ENCODE data around the gene SEMA6B.

The SEMA6B gene

GRCh38 chr19:4516199-4516938 is 43.1 kb downstream of the SEMA6B start:
- Histone ChIP-seq H3K9me3 (no peaks in the 10 kb centered on the region), H3K27me3 (ENCODE audit: low read depth) (no peaks in the 10 kb centered on the region), H3K4me1 (no peaks in the 10 kb centered on the region), H3K4me3 (no peak overlapping the region), H3K36me3 (replicated peaks) (no peaks in the 10 kb centered on the region)
- no peak for DNase-seq (ENCODE audit: low spot score in 2 of 2)
- in situ Hi-C loops (cut with MboI; ENCODE audit: low sequenced_read_pairs), result no loop called here

DNA sequence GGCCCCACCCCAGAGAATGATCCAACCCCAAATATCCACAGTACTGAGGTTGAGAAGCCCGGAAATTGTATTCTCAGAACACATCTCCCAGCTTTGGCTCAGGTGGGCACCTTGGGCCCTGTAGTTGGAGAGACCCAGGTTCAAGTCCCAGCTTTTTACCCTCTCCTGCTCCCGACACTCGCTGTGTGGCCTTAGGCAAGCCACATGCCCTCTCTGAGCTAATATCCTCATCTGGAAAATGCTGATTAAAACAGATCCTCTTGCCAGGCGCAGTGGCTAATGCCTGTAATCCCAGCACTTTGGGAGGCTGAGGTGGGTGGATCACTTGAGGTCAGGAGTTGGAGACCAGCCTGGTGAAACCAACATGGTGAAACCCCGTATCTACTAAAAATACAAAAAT is 43.8 kb downstream of the SEMA6B start:
- DNase-seq (ENCODE audit: low spot score in 2 of 2), result no peak
- H3K4me1 ChIP-seq, result no peaks in the 10 kb centered on the region
- H3K4me3 ChIP-seq, result no peak overlapping the region
- H3K9me3 ChIP-seq, result no peaks in the 10 kb centered on the region
- no peaks in the 10 kb centered on the region for H3K36me3 ChIP-seq (replicated peaks)
- in situ Hi-C loops (cut with MboI; ENCODE audit: low sequenced_read_pairs), result no loop called here
- no peaks in the 10 kb centered on the region for H3K27me3 ChIP-seq (ENCODE audit: low read depth)

- no peaks in the 10 kb centered on the region for H3K4me1 ChIP-seq
- in situ Hi-C loops (cut with MboI; ENCODE audit: low sequenced_read_pairs), result no loop called here
- no peaks in the 10 kb centered on the region for H3K9me3 ChIP-seq
- no peaks in the 10 kb centered on the region for H3K36me3 ChIP-seq (replicated peaks)
- no peak overlapping the region for H3K4me3 ChIP-seq
- H3K27me3 ChIP-seq (ENCODE audit: low read depth), result no peaks in the 10 kb centered on the region
- no peak for DNase-seq (ENCODE audit: low spot score in 2 of 2)
These were observed 46.2 kb downstream of the SEMA6B start for GRCh38 chr19:4513248-4513647.

DNA sequence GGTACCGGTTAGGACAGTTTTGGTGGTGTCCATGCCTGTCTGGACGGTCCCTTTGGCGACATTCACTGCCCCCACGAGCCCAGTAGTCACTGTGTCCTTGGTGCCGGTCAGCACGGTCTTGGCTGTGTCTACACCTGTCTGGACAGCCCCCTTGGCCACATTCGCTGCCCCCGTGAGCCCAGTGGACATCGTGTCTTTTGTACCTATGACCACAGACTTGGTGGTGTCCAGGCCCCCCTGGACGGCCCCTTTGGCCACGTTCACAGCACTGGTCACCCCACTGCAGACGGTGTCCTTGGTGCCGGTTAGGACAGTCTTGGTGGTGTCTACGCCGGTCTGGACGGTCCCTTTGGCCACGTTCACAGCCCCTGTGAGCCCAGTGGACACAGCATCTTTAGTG is 47.4 kb downstream of the SEMA6B start:
- no peaks in the 10 kb centered on the region for H3K27me3 ChIP-seq (ENCODE audit: low read depth)
- H3K4me3 ChIP-seq, result no peak overlapping the region
- no peaks in the 10 kb centered on the region for H3K9me3 ChIP-seq
- H3K4me1 ChIP-seq, result no peaks in the 10 kb centered on the region
- no peak for DNase-seq (ENCODE audit: low spot score in 2 of 2)
- in situ Hi-C loops (cut with MboI; ENCODE audit: low sequenced_read_pairs), result no loop called here
- no peaks in the 10 kb centered on the region for H3K36me3 ChIP-seq (replicated peaks)

DNA sequence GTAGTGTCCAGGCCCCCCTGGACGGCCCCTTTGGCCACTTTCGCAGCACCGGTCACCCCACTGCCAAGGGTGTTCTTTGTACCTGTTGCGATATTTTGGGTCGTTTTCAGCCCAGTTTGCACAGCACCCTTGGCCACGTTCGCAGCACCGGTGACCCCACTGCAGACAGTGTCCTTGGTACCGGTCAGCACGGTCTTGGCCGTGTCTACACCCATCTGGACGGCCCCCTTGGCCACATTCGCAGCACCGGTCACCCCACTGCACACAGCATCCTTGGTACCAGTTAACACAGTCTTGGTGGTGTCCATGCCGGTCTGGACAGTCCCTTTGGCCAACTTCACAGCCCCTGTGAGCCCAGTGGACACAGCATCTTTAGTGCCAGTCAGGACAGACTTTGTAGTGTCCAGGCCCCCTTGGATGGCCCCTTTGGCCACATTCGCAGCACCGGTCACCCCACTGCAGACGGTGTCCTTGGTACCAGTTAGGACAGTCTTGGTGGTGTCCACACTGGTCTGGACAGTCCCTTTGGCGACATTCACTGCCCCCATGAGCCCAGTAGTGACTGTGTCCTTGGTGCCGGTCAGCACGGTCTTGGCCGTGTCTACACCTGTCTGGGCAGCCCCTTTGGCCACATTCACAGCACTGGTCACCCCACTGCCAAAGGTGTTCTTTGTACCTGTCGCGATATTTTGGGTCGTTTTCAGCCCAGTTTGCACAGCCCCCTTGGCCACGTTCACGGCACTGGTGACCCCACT is 48.0 kb downstream of the SEMA6B start:
- H3K27me3 ChIP-seq (ENCODE audit: low read depth), result no peaks in the 10 kb centered on the region
- no peak overlapping the region for H3K4me3 ChIP-seq
- no peaks in the 10 kb centered on the region for H3K36me3 ChIP-seq (replicated peaks)
- H3K9me3 ChIP-seq, result no peaks in the 10 kb centered on the region
- in situ Hi-C loops (cut with MboI; ENCODE audit: low sequenced_read_pairs), result no loop called here
- H3K4me1 ChIP-seq, result no peaks in the 10 kb centered on the region
- DNase-seq (ENCODE audit: low spot score in 2 of 2), result no peak

DNA sequence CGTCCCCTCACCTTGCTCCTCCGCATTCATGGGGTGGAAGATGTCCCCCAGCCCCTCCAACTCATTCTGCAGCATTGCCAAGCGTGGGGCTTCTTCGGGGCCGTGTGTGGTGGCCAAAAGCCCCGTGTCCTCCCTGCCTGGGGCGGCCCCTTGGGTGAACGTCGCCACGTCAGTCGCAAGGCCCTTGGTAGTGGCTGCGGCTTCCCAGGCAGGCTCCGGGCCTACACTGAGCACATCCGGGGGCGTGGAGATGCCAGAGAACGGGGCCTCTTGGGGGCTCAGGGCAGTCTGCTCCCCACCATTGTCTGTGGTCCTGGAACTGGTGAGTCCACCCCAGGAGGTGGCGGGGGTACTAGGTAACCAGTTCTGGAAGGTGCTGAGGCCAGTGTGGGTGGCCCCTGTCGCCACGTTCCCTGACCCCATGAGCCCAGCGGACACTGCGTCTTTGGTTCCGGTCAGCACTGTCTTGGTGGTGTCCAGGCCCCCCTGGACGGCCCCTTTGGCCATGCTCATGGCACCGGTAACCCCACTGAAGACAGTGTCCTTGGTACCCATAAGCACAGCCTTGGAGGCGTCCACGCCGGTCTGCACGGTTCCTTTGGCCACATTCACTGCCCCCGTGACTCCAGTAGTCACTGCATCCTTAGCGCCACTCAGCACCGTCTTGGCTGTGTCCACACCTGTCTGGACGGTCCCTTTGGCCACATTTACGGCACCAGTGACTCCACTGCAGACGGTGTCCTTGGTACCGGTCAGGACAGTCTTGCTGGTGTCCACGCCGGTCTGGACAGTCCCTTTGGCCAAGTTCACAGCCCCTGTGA is 48.8 kb downstream of the SEMA6B start:
- H3K9me3 ChIP-seq, result no peaks in the 10 kb centered on the region
- no peak for DNase-seq (ENCODE audit: low spot score in 2 of 2)
- no peaks in the 10 kb centered on the region for H3K36me3 ChIP-seq (replicated peaks)
- no peak overlapping the region for H3K4me3 ChIP-seq
- no peaks in the 10 kb centered on the region for H3K27me3 ChIP-seq (ENCODE audit: low read depth)
- in situ Hi-C loops (cut with MboI; ENCODE audit: low sequenced_read_pairs), result no loop called here
- H3K4me1 ChIP-seq, result no peaks in the 10 kb centered on the region

GRCh38 chr19:4508698-4509097 is 50.8 kb downstream of the SEMA6B start:
- Histone ChIP-seq H3K4me3 (no peak overlapping the region), H3K27me3 (ENCODE audit: low read depth) (no peaks in the 10 kb centered on the region), H3K36me3 (replicated peaks) (peaks cover 4% of the 10 kb centered on the region), H3K9me3 (no peaks in the 10 kb centered on the region), H3K4me1 (no peaks in the 10 kb centered on the region)
- in situ Hi-C loops (cut with MboI; ENCODE audit: low sequenced_read_pairs), result no loop called here
- DNase-seq (ENCODE audit: low spot score in 2 of 2), result no peak

DNA sequence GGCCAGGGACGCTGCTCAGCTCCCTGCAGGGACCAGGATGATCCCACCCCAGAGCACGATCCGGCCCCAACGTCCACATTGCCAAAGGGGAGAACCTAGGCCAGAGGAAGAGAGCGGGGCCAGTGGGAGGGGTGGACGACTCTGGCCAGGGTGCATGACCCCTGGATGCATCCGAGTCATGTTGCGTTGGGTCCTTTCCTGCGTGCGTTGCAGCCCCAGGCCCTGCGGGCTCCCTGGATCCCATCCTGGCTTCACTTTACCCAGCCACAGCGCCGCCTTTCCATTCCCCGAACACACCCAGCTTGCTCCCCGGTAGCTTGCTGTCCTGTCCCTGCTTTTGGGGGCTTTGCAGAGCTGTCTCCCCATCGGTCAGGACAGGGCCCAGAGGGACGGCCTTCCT is 51.7 kb downstream of the SEMA6B start:
- Histone ChIP-seq H3K4me3 (no peak overlapping the region), H3K4me1 (no peaks in the 10 kb centered on the region), H3K9me3 (no peaks in the 10 kb centered on the region), H3K36me3 (replicated peaks) (peaks cover 4% of the 10 kb centered on the region), H3K27me3 (ENCODE audit: low read depth) (no peaks in the 10 kb centered on the region)
- no peak for DNase-seq (ENCODE audit: low spot score in 2 of 2)
- in situ Hi-C loops (cut with MboI; ENCODE audit: low sequenced_read_pairs), result no loop called here

DNA sequence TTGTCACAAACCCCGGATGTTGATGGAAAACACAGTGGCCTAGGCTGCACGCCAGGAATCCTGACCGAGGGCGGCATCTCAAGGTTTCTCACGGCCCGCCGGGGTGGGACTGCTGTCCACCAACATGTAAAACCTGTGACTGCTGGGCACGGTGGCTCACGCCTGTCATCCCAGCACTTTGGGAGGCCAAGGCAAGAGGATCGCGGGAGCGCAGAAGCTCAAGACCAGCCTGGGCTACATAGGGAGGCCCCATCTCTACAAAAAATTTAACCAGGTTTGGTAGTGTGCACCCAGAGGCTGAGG is 52.4 kb downstream of the SEMA6B start:
- Histone ChIP-seq H3K9me3 (no peaks in the 10 kb centered on the region), H3K36me3 (replicated peaks) (peaks cover 4% of the 10 kb centered on the region), H3K27me3 (ENCODE audit: low read depth) (no peaks in the 10 kb centered on the region), H3K4me3 (no peak overlapping the region), H3K4me1 (no peaks in the 10 kb centered on the region)
- in situ Hi-C loops (cut with MboI; ENCODE audit: low sequenced_read_pairs), result no loop called here
- no peak for DNase-seq (ENCODE audit: low spot score in 2 of 2)

- peaks cover 5% of the 10 kb centered on the region for H3K36me3 ChIP-seq (replicated peaks)
- DNase-seq (ENCODE audit: low spot score in 2 of 2), result no peak
- H3K4me3 ChIP-seq, result no peak overlapping the region
- no peaks in the 10 kb centered on the region for H3K27me3 ChIP-seq (ENCODE audit: low read depth)
- no peaks in the 10 kb centered on the region for H3K4me1 ChIP-seq
- no peaks in the 10 kb centered on the region for H3K9me3 ChIP-seq
- in situ Hi-C loops (cut with MboI; ENCODE audit: low sequenced_read_pairs), result no loop called here
These were observed 52.9 kb downstream of the SEMA6B start for GRCh38 chr19:4506449-4507149.

DNA sequence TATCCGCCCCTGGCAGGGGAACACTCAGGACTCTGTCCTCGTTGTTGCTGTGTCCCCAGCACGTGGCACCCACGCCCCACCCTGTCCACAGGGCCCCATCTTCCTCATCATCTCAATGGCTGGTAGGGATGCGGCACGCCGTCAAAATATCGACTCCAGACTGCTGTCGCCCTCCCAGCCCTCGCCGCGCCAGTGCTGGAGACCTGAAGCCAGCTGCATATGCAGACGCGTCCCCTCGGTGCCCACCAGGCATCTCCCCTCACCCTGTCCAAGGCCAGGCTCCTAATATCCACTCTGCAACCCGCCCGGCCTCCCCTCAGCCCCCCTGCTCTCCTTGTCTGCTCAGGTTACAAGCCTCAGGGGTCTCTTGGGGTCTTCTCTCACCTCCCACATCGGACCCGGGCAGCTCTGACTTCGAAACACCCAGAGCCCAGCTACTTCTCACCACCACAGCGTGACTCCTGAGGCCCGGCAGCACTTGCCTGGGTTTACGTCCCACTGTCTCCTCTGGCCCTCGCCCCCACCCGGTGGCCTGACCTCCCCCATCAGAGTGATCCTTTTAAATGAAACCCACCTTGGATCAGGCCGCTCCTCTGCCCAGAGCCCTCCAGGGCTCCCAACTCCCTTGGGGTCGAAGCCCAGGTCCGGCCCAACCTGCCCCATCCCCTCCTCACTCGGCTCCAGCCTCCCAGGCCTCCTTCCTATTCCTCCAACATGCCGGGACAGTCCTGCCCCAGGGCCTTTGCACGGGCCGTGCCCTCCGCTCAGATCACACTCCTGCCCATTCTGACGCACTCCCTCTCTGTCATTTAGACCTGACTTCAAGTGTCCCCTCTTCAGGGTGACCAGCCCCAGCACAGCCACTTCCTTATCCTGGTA is 53.7 kb downstream of the SEMA6B start:
- Histone ChIP-seq H3K4me3 (no peak overlapping the region), H3K36me3 (replicated peaks) (peaks cover 13% of the 10 kb centered on the region), H3K4me1 (no peaks in the 10 kb centered on the region), H3K9me3 (no peaks in the 10 kb centered on the region), H3K27me3 (ENCODE audit: low read depth) (no peaks in the 10 kb centered on the region)
- DNase-seq (ENCODE audit: low spot score in 2 of 2), result no peak
- in situ Hi-C loops (cut with MboI; ENCODE audit: low sequenced_read_pairs), result no loop called here

DNA sequence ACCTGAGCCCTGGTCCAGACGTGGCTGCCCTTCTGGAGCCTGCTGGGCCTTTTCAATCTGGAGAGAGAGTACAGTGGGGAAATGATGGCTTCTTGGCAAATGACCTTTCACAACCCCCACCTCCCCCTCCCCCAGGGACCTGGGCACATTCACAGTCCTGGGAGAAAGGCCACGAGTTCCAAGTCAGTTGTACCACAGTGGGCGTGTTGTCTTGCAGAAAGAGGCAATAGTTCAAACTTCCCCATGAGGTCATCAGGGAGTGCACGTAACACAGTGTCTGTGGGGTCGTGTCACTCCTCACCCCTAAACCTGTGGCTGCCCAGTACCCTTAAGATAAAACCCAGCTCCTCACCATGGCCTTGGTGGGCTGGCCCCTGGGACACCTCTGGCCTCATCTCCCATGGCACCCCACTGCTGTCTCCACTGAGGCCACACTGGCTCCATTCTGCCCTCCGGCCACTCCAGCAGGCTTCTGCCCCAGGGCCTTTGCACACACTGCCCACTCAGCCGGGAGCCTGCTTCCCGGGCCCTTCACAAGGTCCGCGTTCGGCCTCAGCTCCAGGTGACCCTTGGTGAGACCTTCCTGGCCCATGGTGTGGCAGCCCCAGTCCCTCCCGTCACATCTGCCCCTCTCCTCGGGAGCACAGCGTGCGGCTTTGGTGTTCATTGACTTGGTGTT is 54.5 kb downstream of the SEMA6B start:
- in situ Hi-C loops (cut with MboI; ENCODE audit: low sequenced_read_pairs), result no loop called here
- H3K4me3 ChIP-seq, result no peak overlapping the region
- H3K36me3 ChIP-seq (replicated peaks), result peaks cover 17% of the 10 kb centered on the region

More for the DNA sequence above, 54.5 kb downstream of the SEMA6B start:
- H3K27me3 ChIP-seq (ENCODE audit: low read depth), result no peaks in the 10 kb centered on the region
- no peaks in the 10 kb centered on the region for H3K4me1 ChIP-seq
- H3K9me3 ChIP-seq, result no peaks in the 10 kb centered on the region
- DNase-seq (ENCODE audit: low spot score in 2 of 2), result no peak
